NCI-H524 treated with DMSO at 0.1 percent for 48 hours (cell line): ENCODE results near the gene TES.

Source experiments
- DNase-seq: peaks from one replicate; lab custom pipeline; 2025; lab: John Stamatoyannopoulos, UW

TES gene

GRCh38 chr7:116246357-116246756 lies 36.0 kb downstream of the TES start:
- DNase-seq: no peak

- no peak for DNase-seq
Measured at GRCh38 chr7:116249969-116250553, 39.7 kb downstream of the TES start.

GRCh38 chr7:116251675-116252074 lies 41.3 kb downstream of the TES start:
- no peak for DNase-seq

- DNase-seq: no peak
Measured at GRCh38 chr7:116252249-116252648, 41.9 kb downstream of the TES start.

GRCh38 chr7:116257156-116257555 lies 46.8 kb downstream of the TES start:
- no peak for DNase-seq

- DNase-seq: no peak
Measured at GRCh38 chr7:116258734-116259133, 48.4 kb downstream of the TES start.

GRCh38 chr7:116259156-116259870 lies 49.0 kb downstream of the TES start:
- no peak for DNase-seq

- DNase-seq: no peak
Measured at GRCh38 chr7:116259871-116260440, 49.6 kb downstream of the TES start.

GRCh38 chr7:116261904-116262303 lies 51.6 kb downstream of the TES start:
- no peak for DNase-seq

- DNase-seq: no peak
Measured at GRCh38 chr7:116265881-116266280, 55.5 kb downstream of the TES start.

GRCh38 chr7:116269466-116269865 lies 59.1 kb downstream of the TES start:
- no peak for DNase-seq

- no peak for DNase-seq
Measured at GRCh38 chr7:116271161-116271913, 61.0 kb downstream of the TES start.

- no peak for DNase-seq
Measured at GRCh38 chr7:116271963-116272886, 61.9 kb downstream of the TES start.

GRCh38 chr7:116273283-116273917 lies 63.1 kb downstream of the TES start:
- no peak for DNase-seq

GRCh38 chr7:116273918-116274301 lies 63.6 kb downstream of the TES start:
- DNase-seq: no peak

GRCh38 chr7:116277070-116277469 lies 66.7 kb downstream of the TES start:
- DNase-seq: no peak

GRCh38 chr7:116279217-116279616 lies 68.9 kb downstream of the TES start:
- no peak for DNase-seq

- no peak for DNase-seq
Measured at GRCh38 chr7:116280803-116281202, 70.5 kb downstream of the TES start.

- DNase-seq: no peak
Measured at GRCh38 chr7:116283595-116284204, 73.4 kb downstream of the TES start.

- no peak for DNase-seq
Measured at GRCh38 chr7:116284390-116284789, 74.1 kb downstream of the TES start.

GRCh38 chr7:116285252-116285651 lies 74.9 kb downstream of the TES start:
- DNase-seq: no peak
